Measurements from ENCODE around the gene QKI. TPM values are rescaled to one million over a fixed set of nuclear protein-coding genes. Genes with fewer than 3 reads are reported as not detected.

The QKI gene
- total RNA-seq, 2 donors from 2014 or later: 366 to 434 TPM

GRCh38 chr6:163532526-163533078 is 118.1 kb downstream of the QKI start:
- peak overlapping the region; percentile 14 to 58 for H3K27ac ChIP-seq
- H3K27me3 ChIP-seq: no peaks in the 10 kb centered on the region
- no peak for DNase-seq (ENCODE audit: low spot score)
- peaks cover 15% of the 10 kb centered on the region for H3K36me3 ChIP-seq
- no peak for TF ChIP-seq CTCF (IDR thresholded peaks at IDR 0.05)
- no peak overlapping the region for H3K4me3 ChIP-seq
- peaks cover 0 to 96% of the 10 kb centered on the region in 2 donors for H3K4me1 ChIP-seq
- no peaks in the 10 kb centered on the region for H3K9me3 ChIP-seq

- DNase-seq (ENCODE audit: low spot score): no peak
- no peak for TF ChIP-seq CTCF (IDR thresholded peaks at IDR 0.05)
- no peaks in the 10 kb centered on the region for H3K9me3 ChIP-seq
- peak overlapping the region in 1 of 2 donors; percentile 58 for H3K27ac ChIP-seq
- H3K27me3 ChIP-seq: no peaks in the 10 kb centered on the region
- H3K4me1 ChIP-seq: peaks cover 0 to 95% of the 10 kb centered on the region in 2 donors
- H3K4me3 ChIP-seq: no peak overlapping the region
- peaks cover 15% of the 10 kb centered on the region for H3K36me3 ChIP-seq
Observed at GRCh38 chr6:163533443-163533842, 118.9 kb downstream of the QKI start.

GRCh38 chr6:163536770-163537169 is 122.3 kb downstream of the QKI start:
- H3K4me1 ChIP-seq: peaks cover 0 to 89% of the 10 kb centered on the region in 2 donors
- no peaks in the 10 kb centered on the region for H3K27me3 ChIP-seq
- H3K4me3 ChIP-seq: no peak overlapping the region
- H3K36me3 ChIP-seq: peaks cover 15% of the 10 kb centered on the region
- no peak for DNase-seq (ENCODE audit: low spot score)
- H3K27ac ChIP-seq: no peak overlapping the region
- no peak for TF ChIP-seq CTCF (IDR thresholded peaks at IDR 0.05)
- H3K9me3 ChIP-seq: no peaks in the 10 kb centered on the region

- Histone ChIP-seq H3K27ac (no peak overlapping the region), H3K9me3 (no peaks in the 10 kb centered on the region), H3K36me3 (peaks cover 15% of the 10 kb centered on the region), H3K27me3 (no peaks in the 10 kb centered on the region), H3K4me3 (no peak overlapping the region), H3K4me1 (peaks cover 0 to 78% of the 10 kb centered on the region in 2 donors)
- DNase-seq (ENCODE audit: low spot score): no peak
- no peak for TF ChIP-seq CTCF (IDR thresholded peaks at IDR 0.05)
Observed at GRCh38 chr6:163538331-163538730, 123.8 kb downstream of the QKI start.

GRCh38 chr6:163539101-163539762 is 124.7 kb downstream of the QKI start:
- no peak overlapping the region for H3K27ac ChIP-seq
- peaks cover 0 to 76% of the 10 kb centered on the region in 2 donors for H3K4me1 ChIP-seq
- H3K36me3 ChIP-seq: peaks cover 15% of the 10 kb centered on the region
- no peaks in the 10 kb centered on the region for H3K9me3 ChIP-seq
- DNase-seq (ENCODE audit: low spot score): no peak
- H3K4me3 ChIP-seq: no peak overlapping the region
- no peak for TF ChIP-seq CTCF (IDR thresholded peaks at IDR 0.05)
- no peaks in the 10 kb centered on the region for H3K27me3 ChIP-seq
